ENCODE measurements around the gene SERPINA5. TPM values are rescaled to one million over a fixed set of nuclear protein-coding genes. Genes with fewer than 3 reads are reported as not detected.
"Not testable (repeated sequence)": the region's sequence is repeated elsewhere in the genome, so short reads cannot be mapped to it uniquely, and the experiment has no call there.

Gene SERPINA5
- total RNA-seq, 4 donors from 2014 or later, result 2.3 to 8.4 (median 3.7) TPM

DNA sequence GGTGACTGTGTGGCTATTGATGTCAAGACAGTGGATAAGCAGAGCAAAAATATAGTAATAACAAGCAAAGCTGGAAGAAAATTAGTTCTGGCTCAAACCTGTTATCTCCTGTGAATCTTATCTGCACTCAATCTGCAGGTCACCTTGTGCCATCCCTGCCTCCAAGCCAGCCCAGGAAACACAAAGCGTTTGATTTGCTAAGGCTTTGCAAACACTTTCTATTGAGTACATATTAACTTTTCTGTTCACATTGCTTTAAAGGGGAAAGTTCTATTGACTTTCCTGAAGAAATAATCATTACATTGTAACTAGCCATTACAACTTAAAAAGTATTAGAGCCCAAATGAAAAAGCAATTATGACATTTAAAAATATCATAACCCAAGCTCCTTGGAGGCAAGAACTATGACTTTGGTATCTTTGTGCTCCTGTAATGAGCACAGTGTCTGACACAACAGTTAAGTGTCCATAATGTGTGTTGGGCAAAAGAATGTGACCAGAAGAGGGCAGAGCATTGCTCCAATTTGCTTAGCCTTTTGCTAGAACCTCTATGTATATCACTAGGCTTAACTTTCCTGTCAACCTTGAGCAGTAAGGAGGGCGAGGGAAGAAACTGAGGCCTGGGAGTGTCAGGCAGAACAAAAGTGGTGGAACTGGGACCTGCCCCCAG lies 55.7 kb downstream of the SERPINA5 start:
- no peak overlapping the region for H3K4me3 ChIP-seq
- H3K9me3 ChIP-seq, result no peaks in the 10 kb centered on the region
- H3K27me3 ChIP-seq, result peaks cover 18% of the 10 kb centered on the region
- ATAC-seq, result no peak
- TF ChIP-seq, protein P1, sequence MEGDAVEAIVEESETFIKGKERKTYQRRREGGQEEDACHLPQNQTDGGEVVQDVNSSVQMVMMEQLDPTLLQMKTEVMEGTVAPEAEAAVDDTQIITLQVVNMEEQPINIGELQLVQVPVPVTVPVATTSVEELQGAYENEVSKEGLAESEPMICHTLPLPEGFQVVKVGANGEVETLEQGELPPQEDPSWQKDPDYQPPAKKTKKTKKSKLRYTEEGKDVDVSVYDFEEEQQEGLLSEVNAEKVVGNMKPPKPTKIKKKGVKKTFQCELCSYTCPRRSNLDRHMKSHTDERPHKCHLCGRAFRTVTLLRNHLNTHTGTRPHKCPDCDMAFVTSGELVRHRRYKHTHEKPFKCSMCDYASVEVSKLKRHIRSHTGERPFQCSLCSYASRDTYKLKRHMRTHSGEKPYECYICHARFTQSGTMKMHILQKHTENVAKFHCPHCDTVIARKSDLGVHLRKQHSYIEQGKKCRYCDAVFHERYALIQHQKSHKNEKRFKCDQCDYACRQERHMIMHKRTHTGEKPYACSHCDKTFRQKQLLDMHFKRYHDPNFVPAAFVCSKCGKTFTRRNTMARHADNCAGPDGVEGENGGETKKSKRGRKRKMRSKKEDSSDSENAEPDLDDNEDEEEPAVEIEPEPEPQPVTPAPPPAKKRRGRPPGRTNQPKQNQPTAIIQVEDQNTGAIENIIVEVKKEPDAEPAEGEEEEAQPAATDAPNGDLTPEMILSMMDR (IDR thresholded peaks at IDR 0.05), result no peak
- TF ChIP-seq POLR2AphosphoS5 (IDR thresholded peaks at IDR 0.05), result no peak
- TF ChIP-seq POLR2A (IDR thresholded peaks at IDR 0.05), result no peak
- no peak for TF ChIP-seq EP300 (IDR thresholded peaks at IDR 0.05)
- 22 to 55% methylated on average over 1 to 2 of the region's 2 CpGs for WGBS, 2 donors (ENCODE audit: low coverage in 1 of 2)
- H3K4me1 ChIP-seq, result no peaks in the 10 kb centered on the region
- no peak overlapping the region for H3K27ac ChIP-seq
- no peaks in the 10 kb centered on the region for H3K36me3 ChIP-seq

DNA sequence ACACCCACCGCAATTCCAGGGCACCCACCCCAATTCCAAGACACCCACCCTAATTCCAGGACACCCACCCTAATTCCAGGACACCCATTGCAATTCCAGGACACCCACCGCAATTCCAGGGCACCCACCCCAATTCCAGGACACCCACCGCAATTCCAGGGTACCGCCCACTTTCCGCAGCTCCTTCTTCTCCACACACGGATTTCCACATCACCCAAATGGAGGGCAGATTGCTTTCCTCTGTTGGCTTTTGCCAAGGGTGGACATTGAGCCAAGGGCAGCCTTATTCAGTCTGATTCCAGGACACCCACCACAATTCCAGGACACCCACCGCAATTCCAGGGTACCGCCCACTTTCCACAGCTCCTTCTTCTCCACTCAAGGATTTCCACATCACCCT lies 56.6 kb downstream of the SERPINA5 start:
- not testable (repeated sequence) for H3K27ac ChIP-seq, ATAC-seq, H3K36me3 ChIP-seq, H3K9me3 ChIP-seq, H3K4me1 ChIP-seq, H3K4me3 ChIP-seq
- peaks cover 11% of the 10 kb centered on the region for H3K27me3 ChIP-seq
- WGBS, 2 donors (ENCODE audit: low coverage in 1 of 2), result 67 to 75% methylated on average over 1 to 5 of the region's 8 CpGs

DNA sequence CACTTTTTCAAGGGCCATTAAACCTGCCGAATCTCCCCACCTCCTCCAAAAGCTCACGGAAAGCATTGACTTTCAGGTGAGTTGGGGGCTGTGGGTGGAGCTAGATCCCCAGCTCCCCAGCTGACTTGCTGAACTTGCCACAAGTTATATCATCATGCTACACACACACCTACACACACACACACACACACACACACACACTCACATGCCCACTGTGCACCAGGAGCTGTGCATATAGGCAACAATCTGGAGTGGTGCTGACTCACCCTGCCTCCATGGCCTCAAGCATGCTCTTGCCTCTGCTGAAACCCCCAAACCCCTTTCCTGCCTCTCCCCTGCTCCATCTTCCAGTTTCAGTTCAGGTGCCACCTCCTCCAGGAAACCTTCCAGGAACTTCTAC lies 57.1 kb downstream of the SERPINA5 start:
- TF ChIP-seq, protein P1 (IDR thresholded peaks at IDR 0.05), result no peak
- no peak for TF ChIP-seq POLR2A (IDR thresholded peaks at IDR 0.05)
- no peak for TF ChIP-seq POLR2AphosphoS5 (IDR thresholded peaks at IDR 0.05)
- TF ChIP-seq EP300 (IDR thresholded peaks at IDR 0.05), result no peak
- Histone ChIP-seq H3K27me3 (peaks cover 6% of the 10 kb centered on the region), H3K36me3 (no peaks in the 10 kb centered on the region), H3K9me3 (no peaks in the 10 kb centered on the region), H3K27ac (no peak overlapping the region), H3K4me3 (no peak overlapping the region), H3K4me1 (no peaks in the 10 kb centered on the region)
- no peak for ATAC-seq
- WGBS, 2 donors (ENCODE audit: low coverage in 1 of 2), result no CpG with 5 or more reads among the region's 2 CpGs

DNA sequence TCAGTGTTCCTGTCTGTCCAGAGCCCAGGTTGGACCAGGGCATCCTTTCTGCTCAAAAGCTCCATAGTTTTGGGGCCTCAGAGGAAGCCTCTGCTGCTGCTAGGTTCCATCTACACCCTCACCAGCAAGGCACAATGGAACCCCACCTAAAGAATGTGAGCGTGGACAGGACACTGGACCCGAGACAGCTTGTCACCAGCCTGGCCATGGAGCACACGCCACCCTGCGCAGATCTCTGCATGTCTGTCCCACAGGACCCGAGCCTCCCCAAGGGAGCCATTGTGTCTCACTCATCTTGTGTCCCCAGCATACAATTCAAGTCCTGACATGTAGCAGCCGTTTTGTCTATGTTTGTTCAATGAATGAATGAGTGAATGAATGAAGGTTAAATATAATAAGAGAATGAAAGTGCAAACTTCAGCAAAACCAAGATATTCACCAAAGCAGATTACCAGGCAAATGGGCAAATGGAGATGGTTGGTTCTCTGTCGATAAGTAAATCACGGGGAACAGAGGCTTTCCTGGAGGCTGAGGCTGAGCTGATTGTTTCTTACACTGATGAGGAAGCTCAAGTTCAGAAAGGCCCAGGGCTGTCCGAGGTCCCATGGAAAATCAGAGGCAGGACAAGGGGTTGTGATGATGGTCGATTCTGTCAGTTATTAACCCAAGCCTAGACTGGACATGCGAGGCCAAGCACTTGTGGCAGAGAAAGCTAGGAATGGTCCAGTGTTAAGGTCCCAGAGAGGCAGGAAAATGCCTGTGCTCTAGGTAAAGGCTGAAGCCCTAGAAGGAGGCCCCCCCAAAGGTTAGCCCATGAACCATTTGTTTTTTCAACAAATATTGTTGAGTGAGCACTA lies 58.0 kb downstream of the SERPINA5 start:
- TF ChIP-seq POLR2A (IDR thresholded peaks at IDR 0.05) (no peak), EP300 (IDR thresholded peaks at IDR 0.05) (no peak), POLR2AphosphoS5 (IDR thresholded peaks at IDR 0.05) (no peak)
- TF ChIP-seq, protein P1 (IDR thresholded peaks at IDR 0.05), result no peak
- no peaks in the 10 kb centered on the region for H3K36me3 ChIP-seq
- H3K4me3 ChIP-seq, result no peak overlapping the region
- no peak for ATAC-seq
- WGBS, 2 donors (ENCODE audit: low coverage in 1 of 2), result 75 to 76% methylated on average over 4 to 5 of the region's 11 CpGs
- no peaks in the 10 kb centered on the region for H3K9me3 ChIP-seq
- no peak overlapping the region for H3K27ac ChIP-seq
- H3K4me1 ChIP-seq, result no peaks in the 10 kb centered on the region
- H3K27me3 ChIP-seq, result peaks cover 3% of the 10 kb centered on the region

DNA sequence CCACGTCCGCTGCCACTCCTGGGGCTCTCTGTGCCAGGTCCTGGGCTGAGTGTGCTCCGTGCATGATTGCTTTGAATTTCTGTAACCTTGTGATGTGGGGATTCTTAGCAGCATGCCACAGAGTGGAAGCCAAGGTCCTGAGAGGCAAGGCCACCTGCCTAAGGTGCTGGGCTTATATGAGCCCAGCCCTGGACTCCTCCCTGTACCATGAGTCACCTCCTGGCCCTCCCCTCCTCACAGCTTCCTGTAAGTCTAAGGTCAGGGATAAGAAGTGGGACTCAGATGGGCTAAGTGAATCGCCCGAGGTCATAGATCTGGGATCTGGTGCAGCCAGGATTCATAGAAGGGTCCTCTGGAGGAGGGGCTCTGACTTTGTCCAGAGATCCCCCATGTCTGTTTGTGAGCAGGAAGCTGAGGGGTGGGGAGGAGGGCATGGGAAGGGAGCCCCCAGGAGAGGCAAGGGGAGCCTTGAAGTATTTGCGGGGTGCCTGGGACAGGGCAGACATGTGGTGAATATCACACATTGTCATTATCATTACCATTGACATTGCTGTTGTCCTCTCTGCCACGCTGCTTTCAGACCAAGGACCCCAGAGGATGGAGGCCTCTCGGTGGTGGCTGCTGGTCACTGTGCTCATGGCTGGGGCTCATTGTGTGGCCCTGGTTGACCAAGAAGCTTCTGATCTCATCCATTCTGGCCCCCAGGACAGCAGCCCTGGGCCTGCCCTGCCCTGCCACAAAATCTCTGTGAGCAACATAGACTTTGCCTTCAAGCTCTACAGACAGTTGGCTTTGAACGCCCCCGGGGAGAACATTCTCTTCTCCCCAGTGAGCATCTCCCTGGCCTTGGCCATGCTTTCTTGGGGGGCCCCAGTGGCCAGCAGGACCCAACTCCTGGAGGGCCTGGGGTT lies 59.8 kb downstream of the SERPINA5 start:
- WGBS, 2 donors (ENCODE audit: low coverage in 1 of 2), result 94% methylated on average over 3 of the region's 10 CpGs; no CpG with 5 or more reads in 1 of the 2 donors
- Histone ChIP-seq H3K4me3 (no peak overlapping the region), H3K4me1 (no peaks in the 10 kb centered on the region), H3K27ac (no peak overlapping the region), H3K36me3 (no peaks in the 10 kb centered on the region), H3K27me3 (peaks cover 5% of the 10 kb centered on the region), H3K9me3 (no peaks in the 10 kb centered on the region)
- TF ChIP-seq, protein P1 (IDR thresholded peaks at IDR 0.05), result no peak
- TF ChIP-seq POLR2A (IDR thresholded peaks at IDR 0.05) (no peak), EP300 (IDR thresholded peaks at IDR 0.05) (no peak), POLR2AphosphoS5 (IDR thresholded peaks at IDR 0.05) (no peak)
- ATAC-seq, result no peak

All from gastroesophageal sphincter (tissue), 4 donors.